Caco-2 (cell line): ENCODE measurements around the gene PRKAR1B. TPM values are rescaled to one million over a fixed set of nuclear protein-coding genes. Genes with fewer than 3 reads are reported as not detected.

Experiments used
- BruUV-seq: library from RNA; stranded (reverse); fragments of 400-500 nt; replicated peaks from 2 replicates; lab custom pipeline; 2021; lab: Mats Ljungman, UMichigan
- CTCF ChIA-PET: fragments of 300-600 bp; sonication (Branson Sonifier 250); formaldehyde crosslinking; loops from one replicate; lab custom pipeline; 2022; ENCODE audit warnings: antibody characterized with exemption; lab: Charles Lee
- POLR2A ChIA-PET: fragments of 300-600 bp; sonication (Branson Sonifier 250); formaldehyde crosslinking; loops from one replicate; lab custom pipeline; 2022; ENCODE audit warnings: antibody characterized with exemption; lab: Charles Lee
- DNase-seq, 2 experiments: peaks; one replicate each; pipeline versions ENCODE4 v3.0.0 to v3.0.0-alpha.2; 2020 to 2022
- H3K27me3 ChIP-seq: replicated peaks from 2 replicates; pipeline ENCODE4 v1.6.0; 2011; ENCODE audit warnings: low read length; ENCODE audit not compliant: control insufficient read depth, insufficient read depth
- H3K36me3 ChIP-seq: 2 replicates; pipeline ENCODE4 v1.5.1; 2011; ENCODE audit warnings: low read length; ENCODE audit not compliant: control insufficient read depth, insufficient read depth
- H3K4me1 ChIP-seq: fragments of 250-450 bp; sonication (Bioruptor Pico); 2 replicates; pipeline ENCODE4 v1.5.1; 2020; ENCODE audit warnings: mild to moderate bottlenecking
- H3K4me3 ChIP-seq: 2 replicates; pipeline ENCODE4 v1.5.1; 2011; ENCODE audit warnings: low read depth, mild to moderate bottlenecking, control low read depth, low read length
- H3K9me3 ChIP-seq: fragments of 250-450 bp; sonication (Bioruptor Pico); 2 replicates; pipeline ENCODE4 v1.5.1; 2020; ENCODE audit warnings: mild to moderate bottlenecking, moderate library complexity
- H3K27ac Mint-ChIP-seq: one replicate; pipeline ENCODE4 v1.8.0; 2022; ENCODE audit warnings: mixed read lengths; ENCODE audit not compliant: unreplicated experiment
- H3K27me3 Mint-ChIP-seq: one replicate; pipeline ENCODE4 v1.8.0; 2022; ENCODE audit warnings: mixed read lengths; ENCODE audit not compliant: insufficient read depth, unreplicated experiment
- H3K36me3 Mint-ChIP-seq: one replicate; pipeline ENCODE4 v1.8.0; 2022; ENCODE audit warnings: mild to moderate bottlenecking, mixed read lengths; ENCODE audit not compliant: insufficient read depth, unreplicated experiment
- H3K4me1 Mint-ChIP-seq: one replicate; pipeline ENCODE4 v1.8.0; 2022; ENCODE audit warnings: low read depth, mixed read lengths; ENCODE audit not compliant: unreplicated experiment
- H3K4me3 Mint-ChIP-seq: one replicate; pipeline ENCODE4 v1.8.0; 2022; ENCODE audit warnings: mild to moderate bottlenecking, moderate library complexity, mixed read lengths; ENCODE audit not compliant: unreplicated experiment
- H3K9me3 Mint-ChIP-seq: one replicate; pipeline ENCODE4 v1.8.0; 2022; ENCODE audit warnings: mixed read lengths; ENCODE audit not compliant: unreplicated experiment
- intact Hi-C: fragments of 100-400 bp; cut with micrococcal nuclease; formaldehyde crosslinking; loops from one replicate; pipeline ENCODE4 v1.10.0; 2022; ENCODE audit not compliant: unreplicated experiment
- total RNA-seq: library from RNA; stranded (reverse); gene quantifications from 2 replicates; pipeline ENCODE4 v1.2.3, GENCODE V29; 2022
- TF ChIP-seq, protein P1 (sequence below), 2 experiments: fragments of 200-600 bp in 1 of 2; IDR thresholded peaks; 1 replicate in 1 of 2; 2 replicates in 1 of 2; pipeline versions ENCODE4 v1.5.1 to v1.8.0; 2011 to 2022; ENCODE audit warnings: antibody characterized with exemption in 1 of 2, control low read depth in 1 of 2, inconsistent platforms in 1 of 2, low read depth in 1 of 2, low read length in 1 of 2, mild to moderate bottlenecking in 1 of 2, moderate library complexity in 1 of 2; ENCODE audit not compliant: insufficient read depth in 1 of 2, severe bottlenecking in 1 of 2, unreplicated experiment in 1 of 2

Gene PRKAR1B
- total RNA-seq, 1 experiment from 2014 or later, result 56.6 TPM

DNA sequence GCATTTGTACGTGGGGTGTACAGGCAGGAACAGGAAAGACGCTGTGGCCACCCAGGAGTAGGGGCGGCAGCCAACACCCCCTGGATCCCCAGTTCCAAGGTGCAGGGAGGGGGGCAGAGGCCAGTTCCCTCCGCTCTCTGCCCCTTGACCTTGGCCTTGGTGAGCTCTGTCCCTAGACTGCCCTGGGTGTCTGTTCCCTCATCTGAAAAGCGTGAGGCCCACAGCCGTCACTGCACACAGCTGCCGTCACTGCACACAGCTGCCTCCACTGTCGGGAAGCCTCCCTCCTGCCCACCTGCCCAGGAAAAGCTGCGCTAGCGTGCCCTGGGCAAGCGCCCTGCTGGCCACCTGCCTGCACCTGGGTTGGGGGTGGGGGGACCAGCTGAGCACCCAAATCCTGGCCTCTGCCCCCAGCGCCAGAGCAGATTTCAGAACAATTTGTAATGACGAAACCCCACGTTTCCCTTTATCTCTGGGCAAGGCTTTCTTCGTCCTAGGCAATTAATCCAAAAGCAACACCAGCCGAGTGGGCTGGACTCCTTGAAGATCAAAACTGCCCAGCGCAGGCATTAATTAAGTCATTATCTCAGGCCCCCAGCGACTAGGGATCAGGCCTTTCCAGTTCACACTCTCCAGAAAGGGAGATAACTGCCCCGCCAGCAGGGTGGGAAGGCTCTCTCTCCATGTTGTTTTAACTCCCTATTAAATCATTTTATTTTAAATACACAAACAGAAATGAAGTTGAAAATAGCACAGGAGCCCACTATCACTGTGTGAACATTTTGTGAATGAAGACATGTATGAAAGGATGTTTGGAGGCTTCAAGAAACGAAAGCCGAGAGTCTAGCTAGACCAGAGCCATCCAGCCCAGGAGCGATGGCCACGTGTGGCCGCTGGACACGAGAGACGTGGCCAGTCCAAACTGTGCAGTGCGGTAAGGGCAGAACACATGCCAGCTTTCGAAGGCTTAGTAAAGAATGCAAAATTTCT is 203.4 kb downstream of the PRKAR1B start:
- Histone ChIP-seq H3K36me3 (no peaks in the 10 kb centered on the region), H3K4me1 (peaks cover 34% of the 10 kb centered on the region), H3K9me3 (peaks cover 6% of the 10 kb centered on the region; the same call in 1 of the 2 replicates), H3K4me3 (no peak overlapping the region), H3K27me3 (peaks cover 1% of the 10 kb centered on the region; the same call in 1 of the 2 replicates)
- Mint-ChIP-seq H3K36me3 (no peaks in the 10 kb centered on the region), H3K9me3 (no peaks in the 10 kb centered on the region), H3K4me3 (peak overlapping the region; percentile 24), H3K4me1 (no peaks in the 10 kb centered on the region), H3K27ac (no peak overlapping the region), H3K27me3 (no peaks in the 10 kb centered on the region)
- TF ChIP-seq, protein P1, sequence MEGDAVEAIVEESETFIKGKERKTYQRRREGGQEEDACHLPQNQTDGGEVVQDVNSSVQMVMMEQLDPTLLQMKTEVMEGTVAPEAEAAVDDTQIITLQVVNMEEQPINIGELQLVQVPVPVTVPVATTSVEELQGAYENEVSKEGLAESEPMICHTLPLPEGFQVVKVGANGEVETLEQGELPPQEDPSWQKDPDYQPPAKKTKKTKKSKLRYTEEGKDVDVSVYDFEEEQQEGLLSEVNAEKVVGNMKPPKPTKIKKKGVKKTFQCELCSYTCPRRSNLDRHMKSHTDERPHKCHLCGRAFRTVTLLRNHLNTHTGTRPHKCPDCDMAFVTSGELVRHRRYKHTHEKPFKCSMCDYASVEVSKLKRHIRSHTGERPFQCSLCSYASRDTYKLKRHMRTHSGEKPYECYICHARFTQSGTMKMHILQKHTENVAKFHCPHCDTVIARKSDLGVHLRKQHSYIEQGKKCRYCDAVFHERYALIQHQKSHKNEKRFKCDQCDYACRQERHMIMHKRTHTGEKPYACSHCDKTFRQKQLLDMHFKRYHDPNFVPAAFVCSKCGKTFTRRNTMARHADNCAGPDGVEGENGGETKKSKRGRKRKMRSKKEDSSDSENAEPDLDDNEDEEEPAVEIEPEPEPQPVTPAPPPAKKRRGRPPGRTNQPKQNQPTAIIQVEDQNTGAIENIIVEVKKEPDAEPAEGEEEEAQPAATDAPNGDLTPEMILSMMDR (IDR thresholded peaks at IDR 0.05; ENCODE audit: insufficient read depth in 1 of 2, low read depth in 1 of 2, low read length in 1 of 2, severe bottlenecking in 1 of 2, unreplicated experiment in 1 of 2), result no peak
- POLR2A ChIA-PET, result interaction anchor here (0.6 kb wide), 1 partner anchor 12 kb away, joined by 3 read pairs; no protein-coding TSS in a partner anchor
- no peak for DNase-seq
- intact Hi-C loops, result no loop called here
- CTCF ChIA-PET, result no interaction called here
- no TSS peak for BruUV-seq

GRCh38 chr7:522951-523314 is 204.1 kb downstream of the PRKAR1B start:
- DNase-seq, result no peak
- Mint-ChIP-seq H3K9me3 (no peaks in the 10 kb centered on the region), H3K4me3 (peak overlapping the region; percentile 24), H3K27me3 (no peaks in the 10 kb centered on the region), H3K4me1 (no peaks in the 10 kb centered on the region), H3K36me3 (peaks cover 3% of the 10 kb centered on the region), H3K27ac (no peak overlapping the region)
- intact Hi-C loops, result no loop called here
- Histone ChIP-seq H3K27me3 (peaks cover 1% of the 10 kb centered on the region; the same call in 1 of the 2 replicates), H3K4me1 (peaks cover 34% of the 10 kb centered on the region), H3K36me3 (no peaks in the 10 kb centered on the region), H3K9me3 (peaks cover 6% of the 10 kb centered on the region; the same call in 1 of the 2 replicates), H3K4me3 (peak overlapping the region; percentile 38)
- CTCF ChIA-PET, result no interaction called here
- TF ChIP-seq, protein P1 (IDR thresholded peaks at IDR 0.05; ENCODE audit: insufficient read depth in 1 of 2, low read depth in 1 of 2, low read length in 1 of 2, severe bottlenecking in 1 of 2, unreplicated experiment in 1 of 2), result no peak
- BruUV-seq, result no TSS peak
- POLR2A ChIA-PET, result no interaction called here

DNA sequence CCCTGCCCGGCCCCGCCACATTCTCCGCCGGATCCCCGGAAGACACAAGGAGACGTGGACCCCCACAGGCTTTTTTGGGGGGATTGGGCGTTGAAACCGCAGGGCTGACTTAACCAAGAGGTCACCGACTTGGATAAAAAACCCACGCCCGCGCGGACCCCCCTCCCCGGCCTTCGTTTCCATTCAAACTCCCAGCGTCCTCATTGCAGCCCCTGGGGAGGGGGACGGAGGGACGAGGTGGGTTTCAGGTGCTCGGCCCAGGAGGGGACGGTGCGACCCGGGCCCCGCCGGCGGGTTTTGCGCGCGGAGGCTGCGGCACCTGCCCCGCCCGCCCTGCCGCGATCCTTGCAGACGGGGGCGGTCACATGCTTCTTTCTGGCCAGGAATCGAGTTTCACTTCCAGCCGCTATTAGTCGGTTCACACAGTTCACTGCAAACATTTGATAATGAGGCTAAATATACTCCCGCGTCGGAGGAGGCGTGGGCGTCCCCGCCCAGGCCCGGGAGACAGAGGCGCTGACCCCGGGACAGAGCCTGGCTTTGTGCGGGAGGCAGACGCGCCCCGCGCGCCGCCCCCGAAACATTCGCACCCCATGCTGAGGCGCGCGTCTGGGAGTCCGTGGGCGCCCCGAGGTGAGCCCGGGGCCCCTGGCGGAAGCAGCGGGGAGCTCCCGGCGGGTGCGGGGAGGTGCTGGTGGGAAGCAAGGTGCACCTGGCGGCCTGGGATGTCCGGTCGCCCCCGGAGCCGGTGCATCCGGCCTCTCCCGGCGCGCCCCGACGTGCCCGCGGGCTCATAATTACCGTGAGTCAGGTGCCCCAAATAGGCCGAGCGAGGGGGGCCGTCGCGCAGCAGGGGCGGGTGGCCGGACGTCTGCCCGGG is 204.8 kb downstream of the PRKAR1B start:
- H3K36me3 ChIP-seq, result no peaks in the 10 kb centered on the region
- ChIA-PET CTCF (no interaction called here), POLR2A (no interaction called here)
- peaks cover 5% of the 10 kb centered on the region; the same call in 1 of the 2 replicates for H3K9me3 ChIP-seq
- peaks cover 34% of the 10 kb centered on the region for H3K4me1 ChIP-seq
- Mint-ChIP-seq H3K9me3 (no peaks in the 10 kb centered on the region), H3K27me3 (no peaks in the 10 kb centered on the region), H3K4me1 (no peaks in the 10 kb centered on the region), H3K27ac (no peak overlapping the region), H3K4me3 (peak overlapping the region; percentile 69), H3K36me3 (peaks cover 7% of the 10 kb centered on the region)
- H3K27me3 ChIP-seq, result peaks cover 1% of the 10 kb centered on the region; the same call in 1 of the 2 replicates
- BruUV-seq, result no TSS peak
- peak overlapping the region; percentile 38 for H3K4me3 ChIP-seq
- peak; percentile 72 for DNase-seq
- TF ChIP-seq, protein P1 (IDR thresholded peaks at IDR 0.05; ENCODE audit: insufficient read depth in 1 of 2, low read depth in 1 of 2, low read length in 1 of 2, severe bottlenecking in 1 of 2, unreplicated experiment in 1 of 2), result no peak
- intact Hi-C loops, result no loop called here
